ENCODE measurements around the gene MAGI1.
A peak's percentile ranks its signal among the peaks of the same experiment; 100 is the strongest.
"Not testable (repeated sequence)": the region's sequence is repeated elsewhere in the genome, so short reads cannot be mapped to it uniquely, and the experiment has no call there.

MAGI1 gene

DNA sequence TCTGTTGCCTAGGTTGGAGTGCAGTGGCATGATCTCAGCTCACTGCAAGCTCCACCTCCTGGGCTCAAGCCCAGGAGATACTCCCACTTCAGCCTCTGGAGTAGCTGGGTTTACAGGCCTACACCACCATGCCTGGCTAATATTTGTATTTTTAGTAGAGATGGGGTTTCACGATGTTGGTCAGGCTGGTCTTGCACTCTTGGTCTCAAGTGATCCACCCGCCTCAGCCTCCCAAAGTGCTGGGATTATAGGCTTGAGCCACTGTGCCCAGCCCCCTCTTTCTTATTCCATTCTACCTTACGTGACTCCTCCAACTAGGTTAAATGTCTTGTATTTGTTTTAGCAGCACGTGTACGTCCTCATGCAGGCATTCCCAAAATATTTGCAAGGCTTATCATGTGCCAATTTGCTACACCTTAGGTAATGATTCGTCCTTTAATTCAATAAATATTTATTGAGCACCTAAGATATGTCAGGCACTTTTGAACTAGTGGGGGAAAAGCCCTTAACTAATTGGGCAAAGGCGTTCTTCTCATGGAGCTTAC is 14.9 kb upstream of the MAGI1 start:
- H3K9ac ChIP-seq (ENCODE audit: low read length), result no peak overlapping the region
- no peak overlapping the region for H3K4me3 ChIP-seq (ENCODE audit: low read length)
- H3K27me3 ChIP-seq (ENCODE audit: control insufficient read depth, insufficient read depth, low read length), result no peaks in the 10 kb centered on the region
- no peaks in the 10 kb centered on the region for H3K36me3 ChIP-seq (ENCODE audit: control insufficient read depth, insufficient read depth, low read length)
- H3K27ac ChIP-seq (ENCODE audit: low read depth, low read length), result no peak overlapping the region
- no peaks in the 10 kb centered on the region for H3K4me1 ChIP-seq (ENCODE audit: control insufficient read depth, insufficient read depth, low read length)

DNA sequence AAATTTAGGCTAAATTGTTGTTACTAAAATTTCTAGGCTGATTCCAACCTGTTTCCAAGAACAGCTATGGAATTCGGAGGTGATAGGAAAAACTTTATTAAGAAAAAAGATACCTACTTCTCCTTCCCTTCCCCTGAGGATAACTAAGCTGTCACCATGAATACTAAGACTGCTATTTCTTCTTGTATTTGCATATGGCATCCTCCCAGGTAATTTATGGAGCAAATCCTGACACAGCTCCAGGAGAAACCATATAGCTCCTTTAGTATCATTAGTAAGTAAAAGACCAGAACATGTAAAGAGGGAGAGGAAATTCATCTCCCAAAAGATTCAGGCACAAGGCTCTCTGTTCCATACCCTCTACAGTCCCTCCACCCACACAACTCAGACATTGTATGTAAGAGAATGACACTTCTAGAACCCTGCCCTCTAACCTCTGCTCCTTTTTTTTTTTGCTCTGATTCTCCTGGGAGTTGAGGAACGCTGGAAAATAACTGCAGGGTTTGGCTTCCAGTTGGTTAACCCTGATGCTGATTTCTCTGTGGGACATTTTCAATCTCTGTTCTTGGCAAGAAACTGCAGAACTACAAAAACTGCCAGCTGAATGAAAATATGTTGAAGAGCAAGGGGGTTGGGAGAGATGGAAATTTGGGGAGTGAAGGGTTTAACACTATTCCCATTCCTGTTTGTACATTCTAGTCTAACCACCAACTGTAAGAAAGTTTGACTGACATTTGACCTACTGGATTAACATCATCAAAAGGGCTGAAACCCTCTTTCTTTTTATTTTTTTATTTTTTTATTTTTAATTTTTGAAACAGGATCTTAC is 14.2 kb upstream of the MAGI1 start:
- Histone ChIP-seq H3K9ac (ENCODE audit: low read length) (no peak overlapping the region), H3K4me1 (ENCODE audit: control insufficient read depth, insufficient read depth, low read length) (no peaks in the 10 kb centered on the region), H3K27ac (ENCODE audit: low read depth, low read length) (no peak overlapping the region)

GRCh38 chr3:66050821-66051220 is 12.1 kb upstream of the MAGI1 start:
- Histone ChIP-seq H3K27me3 (ENCODE audit: control insufficient read depth, insufficient read depth, low read length) (no peaks in the 10 kb centered on the region), H3K4me3 (ENCODE audit: low read length) (no peak overlapping the region), H3K9ac (ENCODE audit: low read length) (no peak overlapping the region), H3K4me1 (ENCODE audit: control insufficient read depth, insufficient read depth, low read length) (peaks cover 3% of the 10 kb centered on the region), H3K36me3 (ENCODE audit: control insufficient read depth, insufficient read depth, low read length) (no peaks in the 10 kb centered on the region), H3K27ac (ENCODE audit: low read depth, low read length) (no peak overlapping the region)

More for the DNA sequence above, 14.2 kb upstream of the MAGI1 start:
- Histone ChIP-seq H3K4me3 (ENCODE audit: low read length) (no peak overlapping the region), H3K27me3 (ENCODE audit: control insufficient read depth, insufficient read depth, low read length) (no peaks in the 10 kb centered on the region), H3K36me3 (ENCODE audit: control insufficient read depth, insufficient read depth, low read length) (no peaks in the 10 kb centered on the region)

- Histone ChIP-seq H3K4me3 (ENCODE audit: low read length) (no peak overlapping the region), H3K36me3 (ENCODE audit: control insufficient read depth, insufficient read depth, low read length) (no peaks in the 10 kb centered on the region), H3K9ac (ENCODE audit: low read length) (no peak overlapping the region), H3K27ac (ENCODE audit: low read depth, low read length) (no peak overlapping the region), H3K4me1 (ENCODE audit: control insufficient read depth, insufficient read depth, low read length) (peaks cover 3% of the 10 kb centered on the region), H3K27me3 (ENCODE audit: control insufficient read depth, insufficient read depth, low read length) (no peaks in the 10 kb centered on the region)
Measured at GRCh38 chr3:66048051-66048395, 9.3 kb upstream of the MAGI1 start.

GRCh38 chr3:66047311-66048050 is 8.8 kb upstream of the MAGI1 start:
- Histone ChIP-seq H3K4me1 (ENCODE audit: control insufficient read depth, insufficient read depth, low read length) (peaks cover 3% of the 10 kb centered on the region), H3K9ac (ENCODE audit: low read length) (no peak overlapping the region), H3K4me3 (ENCODE audit: low read length) (no peak overlapping the region), H3K36me3 (ENCODE audit: control insufficient read depth, insufficient read depth, low read length) (no peaks in the 10 kb centered on the region), H3K27me3 (ENCODE audit: control insufficient read depth, insufficient read depth, low read length) (no peaks in the 10 kb centered on the region), H3K27ac (ENCODE audit: low read depth, low read length) (no peak overlapping the region)

DNA sequence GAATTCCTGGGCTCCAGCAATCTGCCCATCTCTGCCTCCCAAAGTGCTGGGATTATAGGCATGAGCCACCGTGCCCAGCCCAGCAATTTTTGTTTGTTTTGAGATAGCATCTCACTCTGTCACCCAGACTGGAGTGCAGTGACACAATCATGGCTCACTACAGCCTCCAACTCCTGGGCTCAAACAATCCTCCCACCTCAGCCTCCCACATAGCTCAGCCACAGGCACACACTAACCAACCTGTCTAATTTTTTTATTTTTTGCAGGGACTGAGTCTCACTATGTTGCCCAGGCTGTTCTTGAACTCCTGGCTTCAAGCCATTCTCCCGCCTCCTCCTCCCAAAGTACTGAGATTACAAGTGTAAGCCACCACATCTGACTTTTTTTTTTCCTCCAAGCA is 7.6 kb upstream of the MAGI1 start:
- not testable (repeated sequence) for H3K27ac ChIP-seq (ENCODE audit: low read depth, low read length); H3K36me3 ChIP-seq (ENCODE audit: control insufficient read depth, insufficient read depth, low read length); H3K4me1 ChIP-seq (ENCODE audit: control insufficient read depth, insufficient read depth, low read length); H3K4me3 ChIP-seq (ENCODE audit: low read length); H3K9ac ChIP-seq (ENCODE audit: low read length); H3K27me3 ChIP-seq (ENCODE audit: control insufficient read depth, insufficient read depth, low read length)

GRCh38 chr3:66041828-66042227 is 3.1 kb upstream of the MAGI1 start:
- Histone ChIP-seq H3K36me3 (ENCODE audit: control insufficient read depth, insufficient read depth, low read length) (no peaks in the 10 kb centered on the region), H3K27me3 (ENCODE audit: control insufficient read depth, insufficient read depth, low read length) (no peaks in the 10 kb centered on the region), H3K4me3 (ENCODE audit: low read length) (no peak overlapping the region), H3K4me1 (ENCODE audit: control insufficient read depth, insufficient read depth, low read length) (no peaks in the 10 kb centered on the region), H3K9ac (ENCODE audit: low read length) (no peak overlapping the region), H3K27ac (ENCODE audit: low read depth, low read length) (no peak overlapping the region)

DNA sequence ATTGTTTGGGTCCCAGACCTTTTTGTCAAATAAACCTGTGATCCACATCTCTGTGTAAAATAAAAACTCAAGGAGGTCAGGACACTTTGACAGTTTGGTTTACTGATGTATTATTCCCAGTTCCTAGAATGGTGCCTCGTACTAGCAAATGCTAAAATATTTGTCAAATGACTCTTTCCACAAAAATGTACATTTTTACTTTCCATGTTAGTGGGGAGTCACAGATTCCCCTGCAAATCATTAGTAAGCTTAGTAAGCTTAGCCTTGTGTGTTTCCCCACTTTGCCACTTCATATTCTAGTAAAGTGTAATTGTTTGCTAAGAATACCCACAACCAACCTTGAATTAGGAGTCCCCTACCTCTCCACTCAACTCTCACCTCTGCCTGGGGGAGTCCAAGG is 2.4 kb upstream of the MAGI1 start:
- Histone ChIP-seq H3K27ac (ENCODE audit: low read depth, low read length) (no peak overlapping the region), H3K36me3 (ENCODE audit: control insufficient read depth, insufficient read depth, low read length) (no peaks in the 10 kb centered on the region), H3K9ac (ENCODE audit: low read length) (no peak overlapping the region), H3K4me3 (ENCODE audit: low read length) (no peak overlapping the region), H3K4me1 (ENCODE audit: control insufficient read depth, insufficient read depth, low read length) (no peaks in the 10 kb centered on the region), H3K27me3 (ENCODE audit: control insufficient read depth, insufficient read depth, low read length) (no peaks in the 10 kb centered on the region)

DNA sequence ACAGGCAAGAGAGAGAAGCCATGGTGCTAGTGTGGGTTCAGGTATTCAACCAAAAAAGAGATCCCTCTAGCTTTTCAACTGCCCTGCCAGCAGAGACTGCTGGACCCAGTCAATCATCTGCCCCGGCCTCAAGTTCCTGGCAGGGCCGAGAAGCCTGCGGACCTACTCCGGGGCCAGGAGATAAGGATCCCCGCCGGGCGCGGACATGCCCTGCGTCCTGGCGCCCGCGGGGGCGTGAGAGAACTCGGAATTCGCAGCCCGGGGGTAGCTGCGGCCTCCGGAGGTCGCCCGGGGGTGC is 821 bp upstream of the MAGI1 start:
- no peaks in the 10 kb centered on the region for H3K4me1 ChIP-seq (ENCODE audit: control insufficient read depth, insufficient read depth, low read length)
- H3K27ac ChIP-seq (ENCODE audit: low read depth, low read length), result peak overlapping the region; percentile 84
- no peaks in the 10 kb centered on the region for H3K27me3 ChIP-seq (ENCODE audit: control insufficient read depth, insufficient read depth, low read length)
- H3K4me3 ChIP-seq (ENCODE audit: low read length), result peak overlapping the region; percentile 87
- no peaks in the 10 kb centered on the region for H3K36me3 ChIP-seq (ENCODE audit: control insufficient read depth, insufficient read depth, low read length)
- H3K9ac ChIP-seq (ENCODE audit: low read length), result peak overlapping the region; percentile 29

- Histone ChIP-seq H3K27ac (ENCODE audit: low read depth, low read length) (peak overlapping the region; percentile 85), H3K4me1 (ENCODE audit: control insufficient read depth, insufficient read depth, low read length) (no peaks in the 10 kb centered on the region), H3K27me3 (ENCODE audit: control insufficient read depth, insufficient read depth, low read length) (no peaks in the 10 kb centered on the region)
Measured at GRCh38 chr3:66038384-66038725, 363 bp downstream of the MAGI1 start.

DNA sequence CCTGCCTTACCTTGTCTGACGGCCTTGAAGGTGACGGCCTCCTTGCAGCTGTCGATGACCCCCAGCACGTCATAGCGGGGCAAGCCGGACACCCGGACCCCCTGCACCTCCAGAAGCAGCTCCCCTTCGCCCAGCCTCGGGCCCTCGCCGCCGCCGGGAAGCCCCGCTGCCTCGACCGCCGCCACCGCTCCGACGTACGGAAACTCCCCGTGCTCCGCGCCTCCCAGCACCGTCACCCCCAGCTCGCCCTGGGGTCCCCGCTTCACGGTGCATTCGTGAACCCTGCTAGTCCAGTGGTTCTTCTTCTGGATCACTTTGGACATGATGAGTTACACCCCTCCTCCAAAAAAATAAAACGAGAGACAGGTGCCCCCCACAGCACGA is 740 bp downstream of the MAGI1 start:
- Histone ChIP-seq H3K27ac (ENCODE audit: low read depth, low read length) (peak overlapping the region; percentile 85), H3K4me3 (ENCODE audit: low read length) (peak overlapping the region; percentile 87), H3K4me1 (ENCODE audit: control insufficient read depth, insufficient read depth, low read length) (no peaks in the 10 kb centered on the region), H3K27me3 (ENCODE audit: control insufficient read depth, insufficient read depth, low read length) (no peaks in the 10 kb centered on the region), H3K9ac (ENCODE audit: low read length) (peak overlapping the region; percentile 22), H3K36me3 (ENCODE audit: control insufficient read depth, insufficient read depth, low read length) (no peaks in the 10 kb centered on the region)

More at GRCh38 chr3:66038384-66038725, 363 bp downstream of the MAGI1 start:
- Histone ChIP-seq H3K4me3 (ENCODE audit: low read length) (peak overlapping the region; percentile 87), H3K36me3 (ENCODE audit: control insufficient read depth, insufficient read depth, low read length) (no peaks in the 10 kb centered on the region), H3K9ac (ENCODE audit: low read length) (peak overlapping the region; percentile 22)

DNA sequence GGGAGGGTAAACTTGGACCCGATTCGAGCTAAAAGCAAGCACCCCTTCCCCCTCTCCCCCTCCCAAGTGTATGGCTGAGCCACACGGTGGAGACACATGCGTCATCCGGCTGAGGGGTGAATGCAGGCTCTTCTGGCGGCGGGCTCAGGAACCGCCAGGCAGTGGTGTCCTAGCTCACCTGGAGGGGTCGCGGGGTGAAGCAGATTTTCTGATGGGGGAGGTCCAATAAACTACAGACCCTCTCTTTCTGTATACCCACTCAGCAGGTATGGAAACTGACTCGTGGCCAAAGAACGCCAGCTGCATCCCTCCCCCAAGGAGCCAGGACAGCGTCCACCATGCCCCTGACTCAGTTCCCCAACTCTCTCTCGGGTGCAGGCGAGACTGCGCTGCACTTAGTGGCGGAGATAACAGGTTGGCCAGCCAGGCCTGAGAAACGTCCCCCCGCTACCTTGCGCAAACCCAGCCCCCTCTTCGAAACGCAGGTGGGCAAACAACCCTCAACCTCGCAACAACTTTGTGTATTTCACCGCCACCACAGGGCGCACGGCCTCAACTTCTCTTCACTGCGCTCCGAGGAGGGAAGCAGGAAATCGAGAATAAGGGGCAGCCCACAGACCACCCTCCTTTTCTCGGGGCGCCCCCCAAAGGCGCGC is 1.3 kb downstream of the MAGI1 start:
- H3K9ac ChIP-seq (ENCODE audit: low read length), result peak overlapping the region; percentile 22
- no peaks in the 10 kb centered on the region for H3K27me3 ChIP-seq (ENCODE audit: control insufficient read depth, insufficient read depth, low read length)
- H3K27ac ChIP-seq (ENCODE audit: low read depth, low read length), result peak overlapping the region; percentile 85
- H3K4me3 ChIP-seq (ENCODE audit: low read length), result peak overlapping the region; percentile 87
- no peaks in the 10 kb centered on the region for H3K4me1 ChIP-seq (ENCODE audit: control insufficient read depth, insufficient read depth, low read length)
- H3K36me3 ChIP-seq (ENCODE audit: control insufficient read depth, insufficient read depth, low read length), result no peaks in the 10 kb centered on the region
